Fibroblast of mammary gland (primary cell): Measurements from ENCODE around the gene CFAP77.

Experiments
- DNase-seq: peaks from one replicate; pipeline ENCODE4 v3.0.0-alpha.2; 2010; ENCODE audit warnings: low read depth
- H3K4me3 ChIP-seq: 2 replicates; pipeline ENCODE4 v1.5.1; 2011; ENCODE audit warnings: low read depth, mild to moderate bottlenecking, low read length, moderate library complexity; ENCODE audit not compliant: control insufficient read depth
- TF ChIP-seq, protein P1 (sequence below): conservative IDR thresholded peaks from 2 replicates; pipeline ENCODE4 v1.5.1; 2011; ENCODE audit warnings: low read depth, low read length, inconsistent platforms; ENCODE audit not compliant: control insufficient read depth, insufficient read depth

The CFAP77 gene

DNA sequence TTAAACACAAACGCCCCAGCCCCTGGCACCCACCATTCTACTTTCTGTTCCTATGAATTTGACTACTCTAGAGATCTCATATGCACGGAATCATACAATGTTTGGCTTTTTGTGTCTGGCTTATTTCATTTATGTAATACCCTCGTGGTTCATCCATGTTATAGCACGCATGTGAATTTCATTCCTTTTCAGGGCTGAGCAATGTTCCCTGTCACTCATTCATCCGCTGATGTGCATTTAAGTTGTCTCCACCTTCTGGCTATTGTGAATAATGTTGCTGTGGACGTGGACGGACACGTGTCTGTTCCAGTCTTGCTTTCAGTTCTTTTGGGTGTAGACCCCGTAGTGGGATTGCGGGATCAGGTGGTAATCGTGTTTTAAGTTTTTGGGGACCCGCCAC, 92.5 kb downstream of the CFAP77 start:
- TF ChIP-seq, protein P1, sequence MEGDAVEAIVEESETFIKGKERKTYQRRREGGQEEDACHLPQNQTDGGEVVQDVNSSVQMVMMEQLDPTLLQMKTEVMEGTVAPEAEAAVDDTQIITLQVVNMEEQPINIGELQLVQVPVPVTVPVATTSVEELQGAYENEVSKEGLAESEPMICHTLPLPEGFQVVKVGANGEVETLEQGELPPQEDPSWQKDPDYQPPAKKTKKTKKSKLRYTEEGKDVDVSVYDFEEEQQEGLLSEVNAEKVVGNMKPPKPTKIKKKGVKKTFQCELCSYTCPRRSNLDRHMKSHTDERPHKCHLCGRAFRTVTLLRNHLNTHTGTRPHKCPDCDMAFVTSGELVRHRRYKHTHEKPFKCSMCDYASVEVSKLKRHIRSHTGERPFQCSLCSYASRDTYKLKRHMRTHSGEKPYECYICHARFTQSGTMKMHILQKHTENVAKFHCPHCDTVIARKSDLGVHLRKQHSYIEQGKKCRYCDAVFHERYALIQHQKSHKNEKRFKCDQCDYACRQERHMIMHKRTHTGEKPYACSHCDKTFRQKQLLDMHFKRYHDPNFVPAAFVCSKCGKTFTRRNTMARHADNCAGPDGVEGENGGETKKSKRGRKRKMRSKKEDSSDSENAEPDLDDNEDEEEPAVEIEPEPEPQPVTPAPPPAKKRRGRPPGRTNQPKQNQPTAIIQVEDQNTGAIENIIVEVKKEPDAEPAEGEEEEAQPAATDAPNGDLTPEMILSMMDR: no peak
- no peak for DNase-seq
- no peak overlapping the region for H3K4me3 ChIP-seq

- no peak for DNase-seq
- H3K4me3 ChIP-seq: no peak overlapping the region
- TF ChIP-seq, protein P1: no peak
These were observed 93.1 kb downstream of the CFAP77 start for GRCh38 chr9:132503116-132503515.

DNA sequence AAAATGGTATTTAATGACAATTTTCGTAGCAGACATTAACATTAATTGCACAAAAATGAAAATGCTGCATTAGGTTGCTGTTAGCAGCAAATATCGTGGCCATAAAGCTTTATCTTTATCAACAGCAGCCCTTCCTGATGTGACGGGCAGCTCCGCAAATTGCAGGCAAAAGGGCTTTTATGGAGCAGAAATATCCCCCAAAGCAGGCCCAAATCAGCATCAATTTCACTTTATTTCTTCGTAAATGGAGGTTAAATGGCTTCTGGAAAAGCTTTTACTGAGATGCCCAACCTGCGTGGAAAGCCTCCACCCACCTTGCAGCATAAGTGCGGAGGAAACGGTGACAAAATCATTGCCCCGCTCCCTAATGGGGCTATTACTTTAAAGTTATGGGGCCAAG, 94.5 kb downstream of the CFAP77 start:
- no peak overlapping the region for H3K4me3 ChIP-seq
- TF ChIP-seq, protein P1: no peak
- no peak for DNase-seq

- no peak for DNase-seq
- TF ChIP-seq, protein P1: no peak
- no peak overlapping the region for H3K4me3 ChIP-seq
These were observed 96.1 kb downstream of the CFAP77 start for GRCh38 chr9:132505991-132506655.

DNA sequence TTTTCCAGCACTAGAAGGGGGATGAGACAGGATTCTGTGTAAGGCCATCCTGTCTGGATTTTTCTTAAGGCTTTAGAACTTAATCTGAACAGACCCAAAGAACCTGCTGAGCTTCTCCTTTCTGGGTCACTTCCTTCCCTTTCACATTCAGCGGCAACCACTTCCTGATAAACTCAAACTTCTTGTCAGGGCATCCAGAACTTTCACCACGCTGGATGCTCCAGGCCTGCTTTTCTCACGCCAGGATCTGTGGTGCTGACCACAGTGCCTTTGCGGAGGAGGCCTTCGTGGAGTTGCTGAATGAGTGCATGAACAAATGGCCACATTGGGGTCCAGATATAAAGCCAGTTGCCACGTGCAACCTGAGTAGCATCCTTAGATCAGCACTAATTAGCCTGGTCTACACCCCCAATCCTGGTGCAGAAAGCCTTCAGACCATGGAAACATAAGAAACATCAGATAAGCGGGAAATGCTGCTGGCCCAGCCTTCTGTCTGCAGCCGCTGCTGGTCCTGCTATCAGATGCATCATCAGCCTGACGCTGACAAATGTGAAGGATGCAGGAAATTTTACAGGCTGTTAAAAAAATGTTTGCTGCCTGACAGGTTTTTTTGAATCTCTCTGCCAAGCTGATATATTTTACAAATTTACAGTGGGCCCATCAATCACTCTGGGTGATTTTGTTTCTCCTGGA, 97.1 kb downstream of the CFAP77 start:
- TF ChIP-seq, protein P1: no peak
- no peak overlapping the region for H3K4me3 ChIP-seq

DNA sequence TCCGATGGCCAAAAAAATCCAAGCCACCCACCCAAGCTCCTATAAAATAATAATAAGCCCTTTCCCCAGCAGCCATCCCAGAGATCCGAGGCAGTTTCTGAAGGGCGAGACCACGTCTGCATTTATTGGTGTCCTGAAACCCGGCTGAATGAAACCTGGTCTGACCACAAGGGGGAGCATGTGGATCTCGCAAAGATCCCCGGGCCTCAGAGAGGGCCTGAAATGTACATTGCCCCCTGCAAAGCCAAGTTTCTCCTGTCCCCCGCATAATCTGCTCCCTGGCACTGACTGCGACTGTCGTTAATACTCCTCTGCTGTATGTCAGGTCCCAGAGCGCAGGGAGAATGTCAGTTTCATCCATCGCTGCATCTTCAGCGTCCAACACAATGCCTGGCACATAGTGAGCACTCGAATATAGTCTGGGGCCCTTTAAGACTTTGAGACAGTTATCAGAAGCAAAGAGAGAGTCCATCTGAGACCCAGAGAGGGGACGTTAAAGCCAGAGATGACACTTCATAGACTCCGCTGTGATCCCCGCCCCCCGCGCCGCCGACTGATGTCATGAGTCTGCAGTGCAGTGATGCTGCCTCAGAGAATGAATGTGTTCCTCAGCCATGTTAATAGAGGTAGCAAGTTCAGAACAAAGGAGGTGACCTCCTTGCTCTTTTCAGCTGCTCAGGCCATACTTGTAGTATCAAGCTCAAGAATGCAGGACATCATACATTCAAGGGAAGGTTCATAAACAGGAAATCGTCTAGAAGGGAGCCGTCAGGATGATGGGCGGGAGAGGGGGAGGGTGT, 97.9 kb downstream of the CFAP77 start:
- TF ChIP-seq, protein P1: peak; percentile 87
- peak; percentile 67 for DNase-seq
- no peak overlapping the region for H3K4me3 ChIP-seq

More for the DNA sequence above, 97.1 kb downstream of the CFAP77 start:
- DNase-seq: no peak
